HL-60/S4 treated with phorbol 12-myristate 13-acetate at 8.2 ng/mL for 4 days and 3 days (cell line): ENCODE measurements around the gene ANOS1.
"Not testable (repeated sequence)": the region's sequence is repeated elsewhere in the genome, so short reads cannot be mapped to it uniquely, and the experiment has no call there.

ENCODE experiments used
- in situ Hi-C: fragments of 300-500 bp; cut with MboI; formaldehyde crosslinking; loops from 2 replicates; pipeline ENCODE4 v1.15.0; 2022; ENCODE audit warnings: low sequenced_read_pairs

Gene ANOS1, protein sequence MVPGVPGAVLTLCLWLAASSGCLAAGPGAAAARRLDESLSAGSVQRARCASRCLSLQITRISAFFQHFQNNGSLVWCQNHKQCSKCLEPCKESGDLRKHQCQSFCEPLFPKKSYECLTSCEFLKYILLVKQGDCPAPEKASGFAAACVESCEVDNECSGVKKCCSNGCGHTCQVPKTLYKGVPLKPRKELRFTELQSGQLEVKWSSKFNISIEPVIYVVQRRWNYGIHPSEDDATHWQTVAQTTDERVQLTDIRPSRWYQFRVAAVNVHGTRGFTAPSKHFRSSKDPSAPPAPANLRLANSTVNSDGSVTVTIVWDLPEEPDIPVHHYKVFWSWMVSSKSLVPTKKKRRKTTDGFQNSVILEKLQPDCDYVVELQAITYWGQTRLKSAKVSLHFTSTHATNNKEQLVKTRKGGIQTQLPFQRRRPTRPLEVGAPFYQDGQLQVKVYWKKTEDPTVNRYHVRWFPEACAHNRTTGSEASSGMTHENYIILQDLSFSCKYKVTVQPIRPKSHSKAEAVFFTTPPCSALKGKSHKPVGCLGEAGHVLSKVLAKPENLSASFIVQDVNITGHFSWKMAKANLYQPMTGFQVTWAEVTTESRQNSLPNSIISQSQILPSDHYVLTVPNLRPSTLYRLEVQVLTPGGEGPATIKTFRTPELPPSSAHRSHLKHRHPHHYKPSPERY

DNA sequence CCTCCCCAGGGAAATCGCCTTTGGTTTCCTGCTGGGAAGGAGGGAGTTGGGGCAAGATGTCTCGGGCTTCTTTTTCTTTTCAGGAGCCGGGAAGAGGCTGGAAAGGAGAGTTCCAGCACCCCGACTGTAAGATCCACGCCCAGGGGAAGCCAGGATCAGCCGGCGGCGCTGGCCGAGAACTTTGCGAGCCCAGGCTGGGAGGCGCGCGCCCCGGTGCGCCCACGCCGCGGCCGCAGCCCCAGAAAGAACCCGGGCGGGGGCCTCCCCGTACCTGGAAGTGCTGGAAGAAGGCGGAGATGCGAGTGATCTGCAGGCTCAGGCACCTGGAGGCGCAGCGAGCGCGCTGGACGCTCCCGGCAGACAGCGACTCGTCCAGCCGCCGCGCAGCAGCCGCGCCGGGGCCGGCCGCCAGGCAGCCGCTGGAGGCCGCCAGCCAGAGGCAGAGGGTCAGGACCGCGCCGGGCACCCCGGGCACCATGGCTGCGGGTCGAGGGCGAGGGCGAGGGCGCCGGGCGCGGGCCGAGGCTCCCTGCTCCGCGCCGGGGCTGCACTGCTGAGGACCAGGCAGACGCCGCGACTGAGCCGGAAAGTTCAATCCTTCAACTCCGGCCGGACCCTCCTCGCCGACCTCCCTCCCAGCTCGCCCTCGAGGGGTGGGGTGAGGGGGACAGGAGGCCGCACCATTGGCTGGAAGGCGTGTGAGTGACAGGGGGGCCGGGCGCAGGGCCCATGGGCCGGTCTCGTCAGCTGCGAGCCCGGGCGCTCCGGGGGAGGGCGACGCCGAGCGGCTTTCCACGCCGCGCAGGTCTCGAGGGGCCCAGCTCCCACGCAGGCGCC lies at the start of gene ANOS1:
Gene ANOS1 (minus strand): TSS at position 579 of the 837 bp plus-strand sequence. CDS start 101 bp downstream, at position 478.
- in situ Hi-C loops = no loop called here

DNA sequence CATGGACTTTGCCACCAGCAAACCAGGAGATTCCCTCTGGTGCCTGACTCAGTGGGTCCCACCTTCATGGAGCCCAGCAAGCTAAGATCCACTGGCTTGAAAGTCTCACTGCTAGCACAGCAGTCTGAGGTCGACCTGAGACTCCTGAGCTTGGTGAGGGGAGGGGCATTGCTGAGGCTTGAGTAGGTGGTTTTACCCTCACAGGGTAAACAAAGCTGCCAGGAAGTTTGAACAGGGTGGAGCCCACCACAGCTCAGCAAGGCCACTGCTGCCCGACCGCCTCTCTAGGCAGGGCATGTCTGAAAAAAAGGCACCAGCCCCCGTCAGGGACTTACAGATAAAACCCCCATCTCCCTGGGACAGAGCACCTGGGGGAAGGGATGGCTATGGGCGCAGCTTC lies 41.2 kb upstream of the ANOS1 start:
- in situ Hi-C loops = no loop called here

DNA sequence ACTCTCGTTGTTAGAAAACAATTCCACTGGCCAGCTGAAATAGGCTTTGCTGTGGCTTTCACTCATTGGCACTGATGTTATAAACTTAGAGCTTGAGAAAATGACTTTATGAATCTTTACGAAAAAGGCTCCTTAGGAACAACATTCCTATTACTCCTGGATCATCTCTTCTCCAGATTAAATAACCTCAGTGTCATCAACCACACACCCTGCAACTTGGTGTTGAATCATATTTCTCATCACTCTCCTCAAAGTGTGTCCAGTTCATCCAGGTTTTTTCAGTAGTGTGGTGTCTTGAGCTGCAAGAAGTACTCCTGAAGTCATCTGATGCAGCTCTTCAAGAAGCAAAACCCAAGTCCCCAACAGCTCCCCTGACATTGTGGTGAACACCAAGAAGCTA lies 28.1 kb upstream of the ANOS1 start:
- in situ Hi-C loops = no loop called here

DNA sequence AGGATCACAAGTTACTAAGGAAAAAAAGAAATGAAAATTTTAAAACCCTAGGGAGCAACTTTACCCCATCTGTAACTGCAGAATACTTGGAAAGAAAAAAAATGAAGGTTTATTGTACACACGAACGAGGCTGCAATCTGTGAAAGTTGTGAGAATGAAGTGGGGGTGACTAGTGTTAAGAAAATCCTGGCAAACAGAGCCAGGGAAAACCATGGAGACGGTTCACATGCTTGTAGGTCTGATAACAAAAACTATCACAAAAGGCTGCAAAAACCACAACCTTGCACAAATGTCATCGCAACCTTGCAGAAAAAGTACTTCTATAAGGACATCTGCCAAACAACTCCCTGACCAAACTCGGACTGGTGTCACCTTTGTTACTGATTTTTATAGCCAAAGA lies 26.8 kb upstream of the ANOS1 start:
- in situ Hi-C loops = not testable (repeated sequence)

DNA sequence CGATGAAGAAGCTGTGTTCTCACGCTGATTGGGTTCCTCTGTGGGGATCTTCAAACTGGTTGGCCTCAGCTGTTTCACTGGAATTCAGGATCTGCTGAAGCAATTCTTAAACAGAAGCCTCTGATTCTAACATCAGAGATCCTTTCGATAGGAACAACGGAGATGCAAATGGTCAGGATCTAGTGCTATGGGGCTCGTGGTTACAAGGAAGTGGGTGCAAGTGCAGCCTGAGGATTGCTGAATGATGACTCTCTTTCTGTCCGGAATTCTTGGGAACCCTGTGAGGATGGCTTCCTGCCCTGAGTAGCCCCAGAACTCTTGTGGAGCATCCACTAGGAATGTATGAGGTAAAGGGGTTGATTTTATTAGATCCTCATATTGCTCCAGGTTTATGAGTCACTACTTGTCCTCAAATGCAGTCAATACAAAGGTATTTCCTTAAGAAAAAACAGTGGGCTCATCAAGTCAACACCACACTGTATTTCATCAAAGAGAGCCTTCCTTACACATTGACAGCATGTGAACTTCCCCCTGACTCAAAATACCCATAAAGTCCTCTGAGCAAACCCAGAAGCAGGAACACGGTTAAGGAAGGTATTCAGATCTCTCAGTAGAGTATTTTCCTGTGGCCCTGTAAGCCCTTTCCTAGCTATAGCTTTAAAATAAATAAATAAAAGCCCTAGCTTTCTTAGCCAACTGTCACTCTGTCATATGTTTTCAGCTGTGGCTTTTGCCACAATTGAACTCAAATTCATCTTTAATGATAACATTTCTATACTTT lies 25.9 kb upstream of the ANOS1 start:
- in situ Hi-C loops = not testable (repeated sequence)

DNA sequence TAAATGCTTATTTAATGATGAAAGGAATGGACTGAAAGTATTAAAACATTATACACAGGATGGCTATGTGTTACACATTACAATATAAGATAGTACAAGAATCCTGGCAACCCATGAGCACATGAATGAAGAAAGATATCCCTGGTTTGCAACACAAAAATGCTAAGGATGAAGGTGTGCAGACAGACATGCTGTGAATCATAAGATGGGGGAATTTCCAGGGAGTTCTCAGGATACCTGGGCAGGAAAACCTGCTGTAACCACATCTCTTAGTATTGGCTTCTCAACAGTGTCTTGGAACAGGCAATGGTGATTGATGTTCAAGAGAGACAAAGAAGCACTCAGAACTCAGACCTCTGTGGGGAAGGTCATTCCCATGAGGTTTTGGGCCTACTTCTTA lies 23.9 kb upstream of the ANOS1 start:
- in situ Hi-C loops = no loop called here

DNA sequence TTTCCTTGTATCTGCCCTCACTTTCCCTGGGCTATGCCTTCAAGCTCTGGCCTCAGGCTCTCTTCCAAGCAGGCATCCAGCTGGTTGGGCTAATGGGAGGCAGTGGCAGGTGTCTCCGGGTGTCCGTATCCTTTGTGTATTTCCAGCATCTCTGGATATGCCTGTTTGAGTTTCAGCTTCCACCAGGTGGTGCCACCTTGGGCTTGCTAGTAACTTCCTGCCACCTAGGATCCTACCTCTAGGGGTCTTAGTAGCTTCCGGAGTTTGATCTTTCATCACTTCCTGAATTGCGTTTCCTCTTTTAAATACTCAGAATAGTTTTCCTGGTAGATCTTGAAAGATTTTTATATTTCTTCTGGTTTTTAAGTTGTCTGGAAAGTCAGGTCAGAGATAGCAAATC lies 23.2 kb upstream of the ANOS1 start:
- in situ Hi-C loops = no loop called here

DNA sequence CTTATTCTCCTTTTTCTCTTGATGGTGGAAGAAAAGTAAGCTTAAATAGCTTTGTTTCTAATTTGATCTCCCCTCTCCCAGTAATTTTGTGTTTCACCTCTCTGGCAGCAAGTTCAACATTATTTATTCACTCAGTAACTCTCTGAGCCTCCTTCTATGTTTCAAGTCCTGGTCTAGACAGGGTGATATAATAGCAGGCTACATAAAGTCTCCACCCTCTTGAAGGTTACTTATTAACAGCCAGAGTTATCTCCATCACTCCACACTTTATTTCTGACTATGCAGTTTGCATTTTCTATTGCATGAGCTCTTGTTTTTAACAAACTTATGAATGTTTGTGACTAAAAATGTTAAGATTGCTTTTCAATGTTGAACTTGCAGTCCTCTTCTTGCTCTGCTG lies 17.8 kb upstream of the ANOS1 start:
- in situ Hi-C loops = no loop called here

DNA sequence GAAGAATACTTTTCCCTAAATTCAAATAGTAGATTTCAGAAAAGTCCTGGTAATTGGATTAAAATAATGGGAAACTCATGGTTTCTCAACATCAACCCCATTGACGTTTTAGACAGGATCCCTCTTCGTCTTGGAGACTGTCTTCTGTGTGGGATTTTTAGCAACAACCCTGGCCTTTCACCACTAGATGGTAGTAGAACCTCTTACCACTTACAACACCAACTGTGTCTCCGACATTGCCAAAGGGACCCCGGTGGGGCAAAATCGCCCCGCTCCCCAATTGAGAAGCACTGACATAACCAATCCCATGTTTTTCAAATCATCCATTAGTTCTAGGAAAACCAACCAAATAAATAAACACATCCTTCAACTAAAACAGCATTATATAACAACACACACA lies 16.9 kb upstream of the ANOS1 start:
- in situ Hi-C loops = no loop called here

DNA sequence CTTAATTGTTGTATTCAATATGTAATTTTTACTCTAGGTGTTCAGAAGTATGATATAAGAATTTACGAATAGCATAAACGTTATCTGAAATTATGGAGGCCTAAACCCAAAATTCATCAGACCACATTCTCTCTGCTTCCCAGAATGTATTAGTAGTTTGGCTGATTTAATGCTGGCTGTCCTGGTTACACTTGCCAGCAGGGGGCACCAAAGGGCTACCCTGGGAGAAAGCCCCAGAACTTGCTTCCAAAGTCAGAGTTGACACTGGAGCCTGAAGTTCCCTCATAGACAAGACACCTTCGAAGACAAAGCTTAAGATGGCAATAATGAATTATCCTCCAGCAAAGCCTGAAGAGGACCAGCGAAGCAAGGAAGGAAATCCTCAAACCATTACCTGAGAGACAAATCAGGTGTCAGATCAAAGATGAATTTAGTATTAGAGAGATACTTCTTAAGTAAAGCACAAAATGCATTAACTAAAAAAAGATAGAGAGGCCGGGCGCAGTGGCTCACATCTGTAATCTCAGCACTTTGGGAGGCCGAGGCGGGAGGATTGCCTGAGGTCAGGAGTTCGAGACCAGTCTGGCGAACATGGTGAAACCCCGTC lies 11.3 kb upstream of the ANOS1 start:
- in situ Hi-C loops = no loop called here

DNA sequence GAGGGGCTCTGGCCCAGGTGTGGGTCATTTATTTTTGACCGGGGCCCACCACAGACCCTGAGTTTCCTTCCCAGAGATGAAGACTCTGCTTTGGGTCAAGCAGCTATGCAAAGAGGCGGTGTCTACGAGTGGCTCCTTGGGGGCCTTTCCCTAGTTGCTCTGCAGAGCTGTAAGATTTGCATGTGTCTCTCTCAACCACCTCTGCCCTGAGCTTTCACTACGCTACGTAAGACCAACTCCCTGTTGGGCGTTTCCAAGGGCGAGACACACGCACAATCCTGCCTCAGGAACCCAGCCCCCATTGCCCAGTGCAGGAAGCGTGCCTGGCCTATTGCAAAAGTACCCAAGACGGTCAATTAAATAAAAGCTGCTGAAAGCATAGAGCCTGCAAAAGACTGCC lies 10.0 kb upstream of the ANOS1 start:
- in situ Hi-C loops = no loop called here

DNA sequence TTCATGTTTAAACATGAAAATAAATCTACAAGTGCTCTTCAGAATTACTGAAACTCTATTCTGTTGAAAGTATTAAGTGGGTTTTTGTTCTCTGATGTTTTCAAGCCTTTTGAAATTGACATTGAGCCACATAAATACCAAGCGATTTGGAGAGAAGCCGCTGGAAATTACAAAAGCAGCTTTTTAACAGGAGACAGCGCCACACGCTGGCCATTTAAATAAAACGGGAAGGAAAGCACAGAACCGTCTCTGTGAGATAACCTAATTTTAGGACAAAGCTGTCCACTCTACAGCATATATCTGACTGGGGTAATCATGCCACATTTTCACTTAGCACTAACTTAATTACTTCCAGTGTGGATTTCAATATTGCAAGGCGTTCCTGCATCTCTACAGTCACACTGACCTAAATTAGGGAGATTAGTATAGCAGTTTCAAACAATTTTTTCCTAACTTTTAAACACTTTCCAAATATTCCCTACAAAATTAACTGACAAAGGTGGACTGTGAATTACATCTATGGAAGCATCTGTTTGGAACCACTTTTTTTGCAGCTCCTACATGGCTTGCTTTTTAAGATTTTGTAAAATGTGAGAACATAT lies 6.8 kb upstream of the ANOS1 start:
- in situ Hi-C loops = no loop called here

DNA sequence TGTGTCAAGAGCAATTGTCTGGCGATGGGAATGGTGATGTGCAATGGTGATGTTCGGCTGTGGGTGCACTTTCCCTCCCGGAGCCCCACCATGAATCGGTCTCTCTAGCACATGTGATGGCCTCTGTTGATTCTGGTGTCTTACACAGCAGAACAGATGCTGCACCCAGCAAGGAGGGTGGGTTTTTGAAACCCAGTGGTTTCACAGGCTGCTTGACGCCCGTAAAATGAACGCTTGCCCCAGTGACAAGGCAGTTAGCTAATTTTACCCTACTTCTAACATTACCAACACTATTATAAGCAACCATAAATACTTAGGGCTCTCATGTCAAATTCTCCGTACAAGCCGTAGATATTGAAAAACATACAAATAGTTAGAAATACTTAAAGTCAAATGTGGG lies 5.9 kb upstream of the ANOS1 start:
- in situ Hi-C loops = no loop called here

DNA sequence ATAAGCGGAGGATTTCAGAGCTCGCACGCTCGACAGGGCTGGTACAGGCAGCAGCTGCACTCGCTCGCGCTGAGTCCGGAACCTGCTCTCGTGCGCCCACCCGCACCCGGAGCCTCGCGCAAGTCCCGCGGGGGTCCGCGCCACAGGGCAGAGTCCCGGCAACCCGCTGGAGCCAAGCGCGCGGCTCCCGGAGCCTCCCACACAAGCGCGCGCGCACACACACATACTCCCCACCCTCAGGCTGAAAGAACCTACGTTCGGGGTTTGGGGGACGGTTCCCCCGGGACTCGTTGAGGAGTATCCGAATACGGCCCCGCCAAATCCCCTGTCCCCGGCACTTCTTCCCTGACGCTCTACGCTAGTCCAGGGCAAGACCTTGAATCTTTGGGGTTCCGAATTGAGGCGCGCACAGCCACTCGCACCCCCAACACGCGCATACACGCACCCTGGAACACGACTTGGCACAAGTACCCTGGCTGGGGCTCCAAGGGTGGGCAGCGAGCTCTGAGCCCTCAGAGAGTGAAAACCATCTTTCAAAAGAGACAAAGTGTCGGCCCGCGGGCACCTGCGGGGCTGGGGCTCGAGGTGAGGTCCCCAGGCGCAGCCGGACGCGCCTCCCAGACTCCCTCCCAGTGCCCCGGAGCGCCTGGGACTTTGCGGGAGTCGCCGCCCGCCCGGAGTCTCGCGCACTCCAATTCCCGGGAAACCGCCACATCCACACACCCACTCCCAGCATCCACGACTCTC lies 952 bp downstream of the ANOS1 start:
- in situ Hi-C loops = no loop called here

DNA sequence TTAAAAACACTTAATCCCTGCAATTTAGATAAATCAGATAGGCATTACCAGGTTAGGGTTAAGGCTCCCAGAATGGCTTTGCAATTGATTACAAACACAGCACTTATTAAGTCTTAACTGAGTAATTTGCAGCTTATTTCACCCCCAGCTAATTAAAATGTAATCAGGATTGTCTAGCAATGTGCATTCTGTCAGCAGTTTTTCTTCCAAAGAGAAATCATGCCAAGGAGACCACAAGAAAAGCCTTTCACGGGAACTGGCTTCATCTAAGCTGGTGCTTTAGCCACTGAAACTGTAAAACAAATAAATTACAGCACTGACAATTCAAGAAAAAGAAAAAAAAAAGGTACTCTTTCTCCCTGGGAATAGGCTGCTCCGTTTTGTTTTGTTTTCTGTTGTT lies 2.1 kb downstream of the ANOS1 start:
- in situ Hi-C loops = no loop called here

DNA sequence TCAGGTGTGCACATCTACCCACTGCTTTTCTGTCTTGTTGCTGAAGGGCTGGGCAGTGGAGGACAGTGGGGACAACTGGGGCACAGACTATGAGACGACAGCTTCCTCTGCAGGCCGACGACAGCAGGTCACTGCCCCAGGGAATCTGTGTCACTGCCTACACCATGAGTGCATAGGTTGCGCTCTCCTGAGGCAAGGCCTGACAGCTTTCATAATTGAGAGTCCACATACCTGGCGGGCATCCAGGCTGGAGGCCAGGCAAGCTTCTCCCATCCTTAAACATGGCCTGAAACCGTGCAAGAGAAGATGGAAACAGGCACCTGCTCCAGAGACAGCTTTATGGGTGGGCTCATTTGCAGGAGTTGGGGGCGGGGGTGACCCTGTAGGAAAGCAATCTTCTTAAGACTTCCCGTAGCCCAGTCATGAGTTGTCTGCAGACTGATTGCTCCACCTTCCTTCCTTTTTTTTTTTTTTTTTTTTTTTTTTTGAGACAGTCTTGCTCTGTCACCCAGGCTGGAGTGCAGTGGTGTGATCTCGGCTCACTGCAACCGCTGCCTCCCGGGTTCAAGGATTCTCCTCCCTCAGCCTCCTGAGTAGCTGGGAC lies 2.9 kb downstream of the ANOS1 start:
- in situ Hi-C loops = no loop called here

DNA sequence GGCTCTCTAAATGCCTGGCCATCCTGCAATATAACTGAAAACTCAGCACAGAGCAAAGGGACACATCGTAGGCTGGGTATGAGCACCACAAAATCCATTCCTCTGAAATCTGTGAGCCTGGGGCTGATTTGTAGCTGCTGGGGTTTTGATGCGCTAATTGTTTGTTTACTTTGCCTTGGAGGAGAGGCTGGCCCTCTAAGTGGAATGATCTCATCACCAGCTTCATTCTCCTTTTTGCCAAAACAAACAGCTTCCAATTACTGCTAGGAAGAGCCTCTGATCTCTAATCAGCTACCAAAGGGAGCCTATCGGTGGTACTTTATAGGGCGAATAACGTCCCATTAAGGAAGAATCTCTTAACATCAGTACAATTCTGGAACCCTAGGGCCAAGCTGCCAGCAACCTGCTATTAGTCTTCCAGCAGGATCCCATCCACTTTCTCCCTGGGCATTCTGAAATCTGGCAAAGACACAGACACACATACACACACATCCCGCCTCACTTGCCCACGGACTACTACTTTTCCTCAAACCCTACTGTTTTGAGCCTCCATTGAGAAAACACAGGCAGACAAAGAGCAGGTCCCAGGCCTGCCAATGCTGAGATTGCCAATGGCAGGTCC lies 5.8 kb downstream of the ANOS1 start:
- in situ Hi-C loops = no loop called here

DNA sequence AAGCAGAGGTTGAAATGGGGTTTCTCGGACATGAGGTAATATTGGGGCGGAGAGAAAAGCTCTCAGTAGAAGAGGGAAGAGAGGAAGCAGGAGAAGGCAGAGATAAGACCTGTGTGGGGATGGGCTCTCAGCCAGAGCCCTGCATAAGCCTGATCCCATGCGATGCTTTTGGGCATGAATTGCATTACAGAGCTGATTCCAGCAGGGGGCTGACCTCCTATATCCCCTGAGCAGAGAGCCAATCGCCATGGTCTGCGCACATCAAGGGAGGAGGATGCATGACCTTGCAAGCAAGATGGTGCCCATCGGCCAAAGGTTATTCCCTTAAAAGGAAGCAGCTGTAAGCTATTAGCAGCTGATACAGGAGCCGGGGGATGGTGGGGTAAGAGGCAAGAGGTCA lies 7.6 kb downstream of the ANOS1 start:
- in situ Hi-C loops = no loop called here

DNA sequence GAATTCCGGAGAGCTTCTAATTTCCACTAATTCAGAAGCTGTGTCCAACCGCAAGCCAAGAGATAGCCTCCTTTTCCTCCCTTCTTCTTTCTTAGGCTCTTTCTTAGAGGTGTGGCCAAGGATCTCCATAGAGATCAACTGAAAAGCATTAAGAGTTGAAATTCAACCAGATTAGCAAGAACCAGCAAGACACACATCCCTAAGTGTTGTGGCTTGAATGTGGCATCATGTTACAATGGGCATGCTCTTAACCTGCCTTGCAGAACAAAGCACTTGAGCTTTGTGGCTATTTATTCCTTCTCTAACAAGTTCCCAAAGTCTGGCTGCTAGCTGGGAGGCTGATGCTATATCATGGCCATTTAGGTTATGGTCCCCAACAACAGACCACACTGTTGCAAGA lies 10.4 kb downstream of the ANOS1 start:
- in situ Hi-C loops = no loop called here
